GM21528 (cell line): Measurements from ENCODE around the gene HPN.
"Not testable (repeated sequence)": the region's sequence is repeated elsewhere in the genome, so short reads cannot be mapped to it uniquely, and the experiment has no call there.

Experiments
- ATAC-seq: cut with Tn5 transposase; IDR thresholded peaks from one replicate; pipeline ENCODE4 v1.9.1; 2021; ENCODE audit warnings: mild to moderate bottlenecking, moderate library complexity; ENCODE audit not compliant: unreplicated experiment, low FRiP score

Gene HPN

DNA sequence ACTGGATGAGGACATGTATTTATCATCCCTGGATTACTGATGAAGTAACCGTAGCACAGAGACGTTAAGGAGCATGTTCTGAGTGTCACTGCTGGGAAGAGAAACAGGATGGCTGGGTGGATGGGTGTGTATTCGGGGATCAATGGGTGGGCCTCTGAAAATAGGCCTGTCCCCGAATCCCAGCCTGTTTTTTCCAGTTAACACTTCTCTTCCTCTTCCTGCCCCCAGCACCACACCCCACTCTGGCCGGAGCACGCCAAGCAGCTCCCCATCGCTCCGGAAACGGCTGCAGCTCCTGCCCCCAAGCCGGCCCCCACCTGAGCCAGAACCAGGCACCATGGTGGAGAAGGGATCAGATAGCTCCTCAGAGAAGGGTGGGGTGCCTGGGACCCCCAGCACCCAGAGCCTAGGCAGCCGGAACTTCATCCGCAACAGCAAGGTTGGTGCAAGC, 32.6 kb upstream of the HPN start:
- no peak for ATAC-seq

DNA sequence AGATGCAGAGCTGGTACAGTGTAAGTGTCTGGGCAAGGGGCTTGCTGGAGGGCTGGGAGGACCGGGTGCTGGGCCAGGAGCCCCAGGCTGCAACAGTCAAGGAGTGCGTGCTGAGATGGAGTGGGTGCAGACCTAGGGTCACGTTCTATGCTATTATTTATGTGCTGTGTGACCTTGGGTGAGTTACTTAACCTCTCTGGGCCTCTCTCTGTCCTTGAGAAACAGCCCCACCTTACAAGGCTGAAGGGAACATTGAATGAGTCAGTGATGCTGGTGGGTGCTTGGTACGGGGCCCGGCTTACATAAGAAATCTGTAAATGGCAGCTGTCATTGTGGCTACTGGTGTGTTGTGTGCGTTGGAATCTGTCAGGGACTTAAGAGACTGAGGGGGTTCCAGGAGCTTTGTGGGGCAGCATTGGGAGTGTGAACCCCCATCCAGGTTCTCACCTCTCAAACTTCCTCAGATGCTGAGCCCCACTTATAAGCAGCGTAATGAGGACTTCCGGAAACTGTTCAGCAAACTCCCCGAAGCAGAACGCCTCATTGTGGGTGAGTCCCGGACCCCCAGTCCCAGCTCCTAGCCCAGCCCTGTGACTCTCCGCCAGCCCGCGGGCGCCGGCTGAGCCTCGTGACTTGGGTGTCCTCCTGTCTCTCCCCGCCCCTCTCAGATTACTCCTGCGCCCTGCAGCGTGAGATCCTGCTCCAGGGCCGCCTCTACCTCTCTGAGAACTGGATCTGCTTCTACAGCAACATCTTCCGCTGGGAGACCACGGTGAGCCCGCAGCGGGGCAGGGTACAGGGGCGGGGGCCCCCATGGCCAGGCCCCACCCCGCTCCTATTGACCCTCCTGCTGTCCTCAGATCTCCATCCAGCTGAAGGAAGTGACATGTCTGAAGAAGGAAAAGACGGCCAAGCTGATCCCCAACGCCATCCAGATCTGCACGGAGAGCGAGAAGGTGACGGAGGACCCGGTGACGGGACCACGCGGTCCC, 31.8 kb upstream of the HPN start:
- no peak for ATAC-seq

DNA sequence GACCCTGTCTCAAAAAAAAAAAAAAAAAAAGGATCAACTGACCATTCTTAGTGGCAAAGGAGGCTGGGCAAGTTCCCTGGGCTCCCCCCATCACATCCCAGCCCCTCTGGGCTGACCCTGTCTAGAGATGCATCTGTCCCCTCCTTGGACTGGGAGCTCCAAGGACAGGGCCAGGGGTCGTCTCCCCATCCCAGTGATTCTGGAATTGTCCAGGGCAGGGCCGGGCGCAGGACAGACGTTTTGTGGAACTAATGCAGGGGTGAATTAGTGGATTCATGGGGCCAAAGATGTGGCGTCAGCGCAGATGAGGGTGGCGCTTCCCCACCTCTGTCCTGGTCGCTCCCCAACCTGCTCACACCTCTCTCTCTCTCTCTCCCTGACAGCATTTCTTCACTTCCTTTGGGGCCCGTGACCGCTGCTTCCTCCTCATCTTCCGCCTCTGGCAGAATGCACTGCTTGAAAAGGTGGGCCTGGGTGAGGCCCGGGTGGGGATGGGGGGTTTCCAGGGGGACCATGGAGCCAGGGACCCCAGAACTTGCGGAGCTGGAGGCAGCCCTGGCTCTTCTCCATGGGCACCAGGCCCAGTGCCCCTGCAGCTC, 30.3 kb upstream of the HPN start:
- no peak for ATAC-seq

DNA sequence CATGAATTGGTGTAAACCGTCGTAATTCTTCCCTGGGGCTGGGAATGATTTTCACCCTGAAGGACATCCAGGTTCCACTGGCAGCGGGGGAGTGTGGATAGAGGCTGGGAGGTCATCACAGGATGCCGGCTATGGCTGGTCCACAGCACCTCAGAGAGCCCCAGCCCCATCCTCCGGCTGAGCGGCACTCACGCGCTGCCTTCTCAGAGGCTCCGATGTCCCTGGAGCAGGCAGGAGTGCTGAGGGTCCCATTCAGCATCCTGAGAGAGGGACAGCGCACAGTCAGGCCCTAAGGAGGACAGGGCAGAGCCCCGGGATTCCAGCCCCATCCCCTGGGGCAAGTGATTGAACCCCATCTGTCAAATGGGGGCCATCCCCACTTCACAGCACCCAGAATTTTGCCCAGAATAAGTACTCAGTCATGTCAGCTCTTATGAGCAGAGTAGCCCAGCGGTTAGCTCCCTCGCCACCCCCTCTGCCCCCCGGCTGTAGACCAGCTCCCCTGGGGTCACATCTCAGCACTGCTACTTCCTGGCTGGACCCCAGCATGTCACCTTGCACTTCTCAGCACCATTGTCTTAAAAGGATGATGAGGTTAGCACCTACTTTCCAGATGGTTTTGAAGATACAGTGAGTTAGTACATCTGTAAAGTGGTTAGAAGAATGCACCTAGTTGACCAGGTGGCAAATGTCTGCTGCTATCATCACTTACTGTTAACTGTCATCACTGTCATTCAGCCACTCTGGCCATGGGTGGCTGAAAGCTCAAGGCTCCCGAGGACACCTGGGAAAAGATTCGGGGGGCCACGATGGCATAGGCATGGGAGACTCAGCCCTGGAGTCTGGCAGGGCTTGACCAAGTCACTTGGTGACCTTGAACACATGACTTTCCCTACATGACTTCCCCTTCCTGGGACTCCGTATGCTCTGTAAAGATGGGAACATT, 29.5 kb upstream of the HPN start:
- ATAC-seq = no peak

DNA sequence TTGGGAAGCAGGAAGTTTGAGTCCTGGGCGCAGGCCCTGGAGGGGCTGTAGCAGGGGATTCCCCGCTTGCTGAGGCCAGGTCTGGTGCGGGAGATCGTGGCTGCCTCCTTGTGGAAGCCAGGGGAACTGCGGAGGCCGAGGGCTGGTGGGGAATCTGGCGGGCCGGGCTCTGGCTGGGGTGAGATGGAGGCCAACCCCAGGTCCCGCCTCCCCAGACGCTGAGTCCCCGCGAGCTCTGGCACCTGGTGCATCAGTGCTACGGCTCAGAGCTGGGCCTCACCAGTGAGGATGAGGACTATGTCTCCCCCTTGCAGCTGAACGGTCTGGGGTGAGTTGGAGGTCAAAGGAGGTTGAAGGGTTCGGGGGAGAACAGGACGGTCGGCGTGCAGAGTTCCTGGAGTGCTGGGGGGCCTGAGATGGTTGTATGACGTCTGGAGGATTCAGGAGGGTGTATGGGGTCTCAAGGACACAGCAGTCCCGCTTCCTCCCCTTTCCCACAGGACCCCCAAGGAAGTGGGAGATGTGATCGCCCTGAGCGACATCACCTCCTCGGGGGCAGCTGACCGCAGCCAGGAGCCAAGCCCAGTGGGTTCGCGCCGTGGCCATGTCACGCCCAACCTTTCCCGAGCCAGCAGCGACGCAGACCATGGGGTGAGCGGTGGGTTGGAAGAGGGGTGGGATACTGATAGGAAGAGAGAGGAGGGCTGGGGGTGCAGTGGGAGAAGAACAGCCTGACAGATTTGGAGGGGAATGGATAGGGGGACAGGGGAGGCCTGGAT, 28.3 kb upstream of the HPN start:
- ATAC-seq = no peak

DNA sequence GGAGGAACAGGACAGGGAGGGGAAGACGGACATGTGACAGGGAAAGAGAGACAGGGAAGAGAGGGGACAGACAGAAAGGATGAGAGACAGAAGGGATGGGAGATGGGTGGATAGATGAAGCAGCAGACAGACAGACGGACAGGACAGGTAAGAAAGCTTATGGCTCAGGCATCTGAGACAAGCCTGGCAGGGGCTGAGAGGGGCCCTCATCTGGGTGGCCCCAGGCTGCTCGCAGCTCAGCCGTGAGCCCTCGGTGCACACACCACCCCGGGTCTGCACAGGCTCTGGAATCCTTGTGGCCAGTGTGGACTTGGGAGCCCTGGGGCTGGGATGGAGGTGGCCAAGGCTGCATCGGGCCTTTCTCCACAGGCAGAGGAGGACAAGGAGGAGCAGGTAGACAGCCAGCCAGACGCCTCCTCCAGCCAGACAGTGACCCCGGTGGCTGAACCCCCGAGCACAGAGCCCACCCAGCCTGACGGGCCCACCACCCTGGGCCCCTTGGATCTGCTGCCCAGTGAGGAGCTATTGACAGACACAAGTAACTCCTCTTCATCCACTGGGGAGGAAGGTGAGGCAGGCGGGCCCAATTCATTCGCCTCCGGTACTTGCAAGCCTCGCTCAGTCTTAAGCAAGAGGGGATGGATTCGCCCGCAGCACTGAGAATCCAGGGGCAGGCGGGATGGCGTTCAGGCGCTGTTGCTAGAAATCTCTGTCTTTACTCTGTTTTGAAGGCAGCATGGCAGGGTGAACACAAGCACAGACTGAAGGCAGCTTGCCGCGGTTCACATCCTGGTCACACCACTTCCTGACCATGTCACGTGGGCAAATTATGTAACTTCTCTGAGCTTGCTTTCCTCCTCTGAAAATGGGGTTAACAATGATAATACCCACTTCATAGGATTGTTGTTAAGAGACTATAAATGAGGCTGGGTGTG, 27.4 kb upstream of the HPN start:
- ATAC-seq = no peak

DNA sequence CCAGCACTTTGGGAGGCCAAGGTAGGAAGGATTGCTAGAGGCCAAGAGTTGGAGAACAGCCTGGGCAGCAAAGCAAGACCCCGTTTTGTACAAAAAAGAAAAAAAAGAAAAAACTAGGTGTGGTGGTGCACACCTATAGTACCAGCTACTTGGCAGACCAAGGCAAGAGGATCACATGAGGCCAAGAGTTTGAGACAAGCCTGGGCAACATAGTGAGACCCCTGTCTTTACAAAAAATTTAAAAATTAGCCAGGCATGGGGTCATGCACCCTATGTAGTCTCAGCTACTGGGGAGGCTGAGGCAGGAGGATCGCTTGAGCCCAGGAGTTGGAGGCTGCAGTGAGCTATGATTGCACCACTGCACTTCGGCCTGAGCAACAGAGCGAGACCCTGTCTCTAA, 26.7 kb upstream of the HPN start:
- not testable (repeated sequence) for ATAC-seq

DNA sequence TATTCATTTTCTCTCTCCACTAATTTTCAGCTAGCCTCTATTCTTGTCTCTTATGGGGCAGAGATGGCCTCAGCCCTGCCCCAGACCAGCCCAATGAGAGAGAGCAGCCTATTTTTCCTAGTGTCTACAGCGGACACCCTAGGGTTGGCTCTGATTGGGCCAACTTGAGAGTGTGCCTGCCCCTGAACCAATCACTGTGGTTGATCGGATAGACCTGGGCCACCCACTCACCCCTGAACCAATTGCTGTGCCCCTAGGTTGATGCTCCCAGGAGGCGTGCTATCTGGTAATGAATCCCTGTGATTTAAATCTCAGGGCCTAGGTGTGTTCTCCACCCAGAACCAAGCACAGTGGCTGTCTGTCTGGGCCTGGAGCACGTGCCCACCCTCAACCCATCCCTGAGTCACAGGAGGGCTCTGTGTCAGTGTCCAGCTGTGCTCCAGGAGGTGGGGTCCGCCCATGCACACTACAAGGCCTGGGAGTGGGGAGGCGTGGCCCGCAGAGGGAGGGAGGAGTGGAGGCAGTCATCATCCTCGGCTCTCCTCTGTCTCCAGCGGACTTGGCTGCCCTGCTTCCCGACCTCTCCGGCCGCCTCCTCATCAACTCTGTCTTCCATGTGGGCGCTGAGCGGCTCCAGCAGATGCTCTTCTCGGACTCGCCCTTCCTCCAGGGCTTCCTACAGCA, 26.1 kb upstream of the HPN start:
- ATAC-seq = no peak

DNA sequence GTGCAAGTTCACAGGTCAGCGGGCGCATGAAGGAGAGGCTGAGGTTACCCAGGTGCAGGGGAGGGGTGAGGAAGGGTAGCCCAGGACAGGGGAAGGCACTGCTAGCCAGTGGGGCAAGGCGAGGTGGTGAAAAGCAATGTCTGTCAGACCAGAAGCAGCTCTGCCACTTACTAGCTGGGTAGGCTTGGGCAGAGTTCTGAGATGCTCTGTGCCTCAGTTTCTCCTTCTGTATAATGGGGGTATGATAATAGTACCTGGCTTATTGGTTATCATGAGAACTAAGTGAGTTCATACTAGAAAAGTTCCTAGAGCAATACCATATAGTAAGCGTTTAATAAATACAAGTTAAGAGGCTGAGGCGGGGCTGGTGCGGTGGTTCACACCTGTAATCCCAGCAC, 25.6 kb upstream of the HPN start:
- no peak for ATAC-seq

DNA sequence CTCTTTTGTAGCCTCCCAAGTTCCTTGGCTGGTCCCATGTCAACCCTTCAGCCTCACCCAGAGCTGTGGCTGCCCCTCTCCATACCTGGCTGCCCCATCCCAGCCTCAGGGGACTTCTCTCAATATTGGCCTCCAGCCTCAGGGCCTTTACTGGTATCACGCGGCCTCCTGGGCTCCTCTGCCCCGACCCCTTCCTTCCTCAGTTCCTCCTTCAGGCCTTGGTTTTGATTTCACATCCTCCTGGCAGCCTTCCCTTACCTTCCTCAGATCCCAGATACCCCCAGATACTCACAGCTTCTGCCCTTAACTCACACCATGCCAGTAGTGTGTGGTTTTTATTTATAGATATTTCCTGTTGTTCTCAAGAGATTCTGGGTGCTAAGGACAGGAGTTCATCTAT, 24.0 kb upstream of the HPN start:
- ATAC-seq = no peak

DNA sequence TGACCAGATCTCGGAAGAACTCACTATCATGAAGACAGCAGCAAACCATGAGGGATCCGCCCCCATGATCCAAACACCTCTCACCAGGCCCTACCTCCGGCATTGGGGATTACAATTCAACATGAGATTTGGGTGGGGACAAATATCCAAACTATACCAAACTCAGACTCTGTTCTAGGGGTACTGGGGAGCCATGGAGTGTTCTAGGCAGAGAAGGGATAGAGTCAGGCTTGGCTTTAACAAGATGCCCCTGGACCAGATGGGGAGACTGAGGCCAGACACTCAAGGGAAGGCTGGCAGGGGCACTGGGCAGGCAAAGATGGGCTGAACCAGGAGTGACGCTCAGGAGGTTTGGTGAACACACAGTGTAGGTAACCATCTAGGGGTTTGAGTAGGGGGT, 23.1 kb upstream of the HPN start:
- no peak for ATAC-seq

DNA sequence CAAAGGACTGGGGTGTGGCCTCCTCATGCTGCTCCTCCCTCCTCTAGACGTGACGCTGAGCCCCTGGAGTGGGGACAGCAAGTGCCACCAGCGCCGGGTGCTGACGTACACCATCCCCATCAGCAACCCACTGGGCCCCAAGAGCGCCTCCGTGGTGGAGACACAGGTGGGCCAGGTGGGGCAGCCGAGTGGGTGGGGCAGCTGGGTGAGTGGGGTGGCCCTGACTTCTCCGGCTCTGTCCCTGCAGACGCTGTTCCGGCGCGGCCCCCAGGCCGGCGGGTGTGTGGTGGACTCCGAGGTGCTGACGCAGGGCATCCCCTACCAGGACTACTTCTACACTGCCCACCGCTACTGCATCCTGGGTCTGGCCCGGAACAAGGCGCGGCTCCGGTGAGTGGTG, 22.4 kb upstream of the HPN start:
- no peak for ATAC-seq

DNA sequence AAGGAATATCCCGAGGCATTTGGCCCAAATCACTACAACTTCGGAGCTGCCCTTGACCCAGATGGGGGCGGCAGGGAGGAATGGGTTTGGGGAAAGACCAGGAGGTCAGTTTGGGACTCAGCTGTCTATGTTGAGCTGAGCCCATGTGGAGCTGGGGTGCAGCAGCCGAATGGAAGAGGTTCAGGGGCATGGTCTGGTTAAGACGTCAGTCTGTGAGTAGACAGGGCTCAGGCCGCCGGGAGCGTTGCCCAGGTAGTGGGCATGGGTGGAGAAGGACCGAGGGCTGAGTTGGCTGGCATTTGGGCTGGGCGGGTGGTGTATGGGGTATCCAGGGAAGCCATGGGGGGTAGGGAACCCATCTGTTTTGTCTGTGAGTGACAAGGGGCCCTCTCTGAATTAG, 20.5 kb upstream of the HPN start:
- ATAC-seq = no peak

DNA sequence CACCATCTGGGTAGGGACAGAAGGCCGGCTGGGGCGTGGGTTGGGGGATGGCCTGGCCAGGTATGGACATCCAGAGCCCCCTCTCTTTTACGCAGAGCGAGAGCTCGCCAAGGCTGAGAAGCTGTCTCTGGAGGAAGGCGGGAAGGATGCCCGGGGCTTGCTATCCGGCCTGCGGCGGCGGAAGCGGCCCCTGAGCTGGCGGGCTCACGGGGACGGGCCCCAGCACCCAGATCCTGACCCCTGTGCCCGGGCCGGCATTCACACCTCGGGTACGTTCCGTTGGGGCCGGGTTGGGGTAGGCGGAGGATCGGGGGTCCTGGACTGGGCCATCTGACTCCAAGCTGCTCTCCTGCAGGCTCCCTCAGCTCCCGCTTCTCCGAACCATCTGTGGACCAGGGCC, 19.9 kb upstream of the HPN start:
- ATAC-seq = no peak

DNA sequence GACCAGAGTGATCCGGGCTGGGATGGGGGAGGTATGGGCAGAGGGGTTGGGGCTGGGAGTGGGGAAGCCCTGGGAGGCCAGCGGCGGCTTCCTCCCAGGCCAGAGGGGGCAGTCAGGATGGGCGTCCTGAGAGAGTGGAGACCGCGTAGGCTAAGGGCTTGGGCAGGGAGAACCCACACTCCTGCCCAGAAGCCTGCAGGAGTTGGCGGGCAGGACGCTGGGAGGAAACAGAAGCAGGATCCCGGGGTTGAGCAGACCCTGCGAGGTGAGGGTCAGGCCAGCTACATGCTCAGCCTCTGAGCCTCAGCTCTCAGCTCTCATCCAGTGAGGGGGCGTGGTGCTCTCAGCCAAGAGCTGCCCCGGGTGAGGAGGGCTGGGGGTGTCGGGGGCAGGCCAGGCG, 19.1 kb upstream of the HPN start:
- no peak for ATAC-seq

DNA sequence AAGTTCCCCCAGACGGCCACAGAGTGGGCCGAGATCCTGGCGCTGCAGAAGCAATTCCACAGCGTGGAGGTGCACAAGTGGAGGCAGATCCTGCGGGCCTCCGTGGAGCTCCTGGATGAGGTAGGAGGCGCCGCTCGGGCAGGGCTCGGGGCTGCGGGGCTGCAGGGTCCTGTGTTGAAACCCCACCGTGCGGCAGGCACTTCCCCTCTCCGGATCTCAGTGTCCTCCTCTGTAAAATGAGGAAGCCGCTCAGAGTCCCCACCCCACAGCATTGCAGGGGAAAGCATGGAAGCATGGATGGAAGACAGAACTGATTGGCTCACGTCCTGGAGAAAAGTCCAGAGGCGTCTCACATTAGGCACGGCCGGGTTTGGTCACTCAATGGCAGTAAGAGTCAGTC, 18.1 kb upstream of the HPN start:
- ATAC-seq = no peak

DNA sequence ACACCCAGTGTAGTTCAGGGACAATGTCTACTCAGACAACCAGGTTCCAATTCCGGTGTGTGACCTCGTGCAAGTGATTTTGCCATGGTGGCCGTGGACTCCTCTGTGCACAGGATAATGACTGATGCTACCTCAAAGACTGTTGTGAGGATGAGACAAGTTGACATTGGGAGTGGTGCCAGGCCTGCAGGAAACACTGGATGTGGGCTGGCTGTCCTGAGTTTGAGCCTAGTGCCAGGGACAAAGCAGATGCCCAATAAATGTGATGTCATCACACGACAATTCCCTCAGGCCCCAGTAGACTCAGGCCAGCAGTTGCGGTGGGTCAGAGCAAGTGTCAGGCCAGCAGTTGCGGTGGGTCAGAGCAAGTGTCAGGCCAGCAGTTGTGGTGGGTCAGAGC, 17.4 kb upstream of the HPN start:
- no peak for ATAC-seq

DNA sequence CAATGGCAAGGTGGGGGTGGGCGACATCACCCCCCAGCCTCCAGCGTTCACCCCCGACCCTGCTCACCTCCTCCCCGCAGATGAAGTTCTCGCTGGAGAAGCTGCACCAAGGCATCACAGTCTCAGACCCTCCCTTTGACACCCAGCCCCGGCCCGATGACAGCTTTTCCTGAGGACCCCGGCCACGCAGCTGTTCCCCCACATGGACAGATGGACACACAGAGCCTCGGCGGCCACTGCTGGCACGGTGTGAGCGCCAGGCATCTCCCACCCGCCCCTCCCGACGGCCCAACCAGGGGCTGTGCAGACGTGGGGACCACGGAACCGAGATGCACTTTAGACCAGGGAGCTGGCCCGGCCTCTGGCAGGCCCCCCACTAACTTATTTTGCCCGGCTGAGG, 15.6 kb upstream of the HPN start:
- no peak for ATAC-seq

DNA sequence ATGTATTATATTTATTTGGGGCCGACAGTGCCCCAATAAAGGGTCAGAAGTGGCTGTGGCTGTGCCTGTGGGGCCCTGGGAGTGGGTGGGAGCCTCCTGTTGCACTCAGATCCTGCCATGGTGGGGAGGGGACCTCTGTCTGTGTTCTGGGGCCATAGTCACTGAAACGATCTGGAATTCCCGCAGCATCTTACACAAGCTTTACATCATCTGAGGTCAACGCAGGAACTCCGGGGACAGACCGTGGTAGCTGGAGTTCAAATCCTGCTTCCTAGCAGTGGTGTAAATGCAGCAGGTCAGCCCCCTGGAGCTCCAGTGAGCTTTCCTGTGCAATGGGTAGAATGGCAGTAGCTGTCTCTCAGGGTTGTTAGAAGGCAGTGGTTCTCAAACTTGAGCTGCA, 15.1 kb upstream of the HPN start:
- ATAC-seq = no peak
